ENCODE data around the gene SEC22A.

SEC22A gene

DNA sequence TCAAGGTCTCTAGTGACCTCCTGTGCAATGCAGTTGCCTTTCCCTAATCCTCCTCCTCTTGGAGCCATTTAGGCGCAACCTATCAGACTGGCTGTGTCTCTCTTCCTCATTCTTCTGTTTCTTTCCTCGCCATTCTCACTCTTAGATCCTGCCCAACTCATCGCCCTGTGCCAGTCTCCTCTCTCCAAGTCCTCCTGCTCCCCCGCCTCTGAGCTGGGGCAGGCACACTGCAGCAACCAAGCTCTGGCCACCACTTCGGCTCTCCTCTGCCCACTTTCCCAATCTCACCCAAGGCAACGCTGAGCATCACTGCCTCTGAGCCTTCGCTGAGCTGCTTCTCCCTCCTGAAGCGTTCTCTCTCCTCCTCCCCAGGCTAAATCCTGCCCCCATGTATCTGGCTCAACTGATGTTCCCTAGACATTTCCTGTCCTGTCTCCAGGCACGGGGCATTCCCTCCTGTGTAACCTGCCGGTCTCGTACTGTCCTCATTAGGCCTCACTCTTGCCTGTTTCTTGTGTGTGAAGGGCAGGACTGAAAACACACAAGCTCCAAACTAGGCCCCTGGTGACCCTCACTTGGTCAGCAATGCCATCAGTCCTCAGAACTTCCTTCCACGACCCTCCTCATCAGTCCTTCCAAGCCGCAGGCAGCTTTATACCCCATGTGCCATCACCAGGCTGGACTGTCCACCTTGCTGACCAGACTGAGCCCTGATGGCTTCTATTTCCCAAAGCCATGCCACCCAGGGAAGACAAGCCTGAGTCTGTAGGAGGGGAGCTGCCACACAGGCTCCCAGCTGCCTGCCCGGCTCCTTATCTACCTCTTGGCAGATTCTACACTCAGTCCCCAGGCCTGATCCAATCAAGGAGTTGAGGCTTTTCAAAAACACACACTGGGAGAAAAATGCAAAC is 85.6 kb downstream of the SEC22A start:
- DNase-seq: no peak

DNA sequence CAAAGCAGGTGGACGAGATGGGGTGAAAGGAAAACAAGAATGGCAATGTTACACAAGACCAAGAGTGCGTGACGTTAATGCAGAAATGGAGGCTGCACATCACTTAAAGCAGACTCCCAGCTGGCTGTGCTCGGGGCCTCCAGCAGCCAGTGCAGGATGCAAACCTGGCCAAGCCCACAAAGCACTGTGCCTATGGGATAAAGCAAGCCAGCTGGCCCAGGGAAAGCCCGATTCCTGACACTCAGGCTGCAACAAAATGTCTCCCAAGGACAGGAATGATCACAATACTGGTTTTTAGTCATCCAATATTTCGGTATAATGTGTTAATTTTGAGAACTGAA is 86.2 kb downstream of the SEC22A start:
- DNase-seq: no peak

DNA sequence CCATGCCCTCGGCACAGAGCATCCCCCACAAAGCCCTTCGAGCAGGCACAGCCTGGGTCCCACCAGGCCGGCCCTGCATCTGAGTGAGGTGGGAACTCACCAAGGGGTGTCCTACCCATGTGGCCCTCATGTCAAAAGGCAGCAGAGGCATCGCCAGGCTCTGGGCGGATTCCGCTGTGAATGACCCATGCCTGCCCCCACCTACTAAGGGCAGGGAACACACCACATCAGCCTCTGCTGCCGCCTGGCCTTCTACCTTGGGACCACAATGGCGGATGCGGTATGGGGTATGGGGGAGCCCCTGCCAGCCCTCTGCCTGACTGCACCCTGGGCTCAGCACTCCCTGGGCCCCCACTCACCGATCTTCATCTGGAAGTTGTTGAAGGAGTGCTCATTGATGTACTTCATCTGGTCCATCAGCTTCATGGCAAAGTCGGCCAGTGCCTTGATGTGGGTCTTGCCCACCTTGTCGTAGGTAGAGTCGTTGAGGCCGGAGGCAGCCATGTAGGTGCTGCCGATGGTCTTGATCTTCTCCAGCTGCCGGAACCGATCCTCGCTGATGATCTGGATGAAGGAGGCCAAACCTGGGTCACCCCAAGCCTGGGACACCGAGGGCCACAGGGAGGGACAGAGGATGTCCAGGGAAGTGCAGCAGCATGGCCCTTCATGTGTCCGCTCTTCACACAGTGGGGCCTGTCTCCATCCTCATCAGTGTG is 87.8 kb downstream of the SEC22A start:
- DNase-seq: no peak

DNA sequence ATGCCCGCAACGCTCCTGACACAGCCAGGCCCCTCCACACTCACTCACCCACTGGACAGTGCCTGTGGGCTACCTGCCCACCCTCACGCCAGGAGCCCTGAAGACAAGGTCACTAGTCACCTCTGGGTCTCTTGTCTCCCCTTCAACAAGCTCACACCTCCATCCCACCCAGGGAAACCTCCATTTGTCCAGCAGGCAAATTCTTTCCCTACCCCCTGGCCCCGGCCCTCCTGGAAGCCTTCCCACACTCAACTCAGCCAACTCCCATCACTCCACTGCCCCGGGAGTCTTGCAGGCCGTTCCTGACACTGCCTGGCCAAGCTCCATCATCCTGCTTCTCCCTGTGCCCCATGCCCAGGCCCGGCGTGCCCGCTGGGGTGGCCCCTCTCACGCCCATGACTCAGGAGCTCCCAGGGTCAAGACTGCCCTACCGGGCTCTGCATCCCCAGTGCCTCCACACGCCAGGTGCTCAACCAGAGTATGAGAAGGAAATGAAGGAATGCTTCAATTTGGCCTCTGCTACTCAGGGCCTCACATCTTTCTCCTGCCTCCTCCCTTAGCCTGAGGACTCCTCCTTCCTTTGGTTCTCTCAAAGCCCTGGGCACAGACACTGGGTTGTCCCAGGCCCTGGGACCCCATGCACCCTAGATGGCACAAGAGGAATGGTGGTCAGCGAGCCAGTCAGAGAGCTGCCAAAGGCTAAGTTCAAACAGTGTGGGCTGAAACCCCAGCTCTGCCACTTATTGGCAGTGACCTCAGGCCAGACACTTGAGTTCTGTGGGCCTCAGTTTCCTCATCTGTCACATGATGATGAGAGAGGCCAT is 88.6 kb downstream of the SEC22A start:
- DNase-seq: no peak

DNA sequence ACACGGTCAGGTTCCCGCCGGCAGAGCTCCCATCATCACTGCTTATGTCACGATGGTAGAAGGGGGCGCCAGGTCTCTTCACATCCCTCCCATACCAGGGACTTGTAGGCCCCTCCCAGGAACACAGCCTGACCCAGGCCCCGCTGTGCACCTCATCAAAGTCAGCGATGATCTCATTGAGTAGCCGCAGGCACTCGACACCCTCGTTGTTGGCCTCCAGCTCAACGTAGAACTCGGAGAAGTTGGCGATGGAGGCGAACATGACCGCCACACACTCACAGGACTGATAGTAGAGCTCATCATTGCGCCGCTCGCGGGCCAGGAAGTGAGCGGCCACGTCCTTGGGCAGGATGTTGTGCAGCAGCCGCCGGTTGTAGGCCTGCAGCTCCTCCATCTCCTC is 89.2 kb downstream of the SEC22A start:
- DNase-seq: no peak

DNA sequence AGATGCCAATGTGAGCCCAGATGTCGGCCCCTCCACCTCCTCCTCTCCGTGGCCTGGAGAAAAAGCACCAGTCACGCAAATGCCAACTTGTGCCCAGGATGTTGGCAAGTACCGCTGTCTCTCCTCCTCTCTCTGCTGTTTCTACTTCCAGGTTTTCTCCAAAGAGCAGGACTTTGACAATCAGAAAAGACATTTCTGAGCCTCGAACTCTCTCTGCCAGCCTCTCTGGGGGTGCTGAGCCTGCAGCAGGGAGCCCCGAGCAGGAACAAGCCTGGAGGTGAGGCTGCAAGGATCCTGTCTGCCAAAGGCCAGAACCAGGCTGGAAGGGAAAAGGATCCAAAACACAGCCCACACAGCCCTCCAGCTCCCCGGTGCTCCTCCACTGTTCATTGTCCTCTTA is 89.7 kb downstream of the SEC22A start:
- no peak for DNase-seq

DNA sequence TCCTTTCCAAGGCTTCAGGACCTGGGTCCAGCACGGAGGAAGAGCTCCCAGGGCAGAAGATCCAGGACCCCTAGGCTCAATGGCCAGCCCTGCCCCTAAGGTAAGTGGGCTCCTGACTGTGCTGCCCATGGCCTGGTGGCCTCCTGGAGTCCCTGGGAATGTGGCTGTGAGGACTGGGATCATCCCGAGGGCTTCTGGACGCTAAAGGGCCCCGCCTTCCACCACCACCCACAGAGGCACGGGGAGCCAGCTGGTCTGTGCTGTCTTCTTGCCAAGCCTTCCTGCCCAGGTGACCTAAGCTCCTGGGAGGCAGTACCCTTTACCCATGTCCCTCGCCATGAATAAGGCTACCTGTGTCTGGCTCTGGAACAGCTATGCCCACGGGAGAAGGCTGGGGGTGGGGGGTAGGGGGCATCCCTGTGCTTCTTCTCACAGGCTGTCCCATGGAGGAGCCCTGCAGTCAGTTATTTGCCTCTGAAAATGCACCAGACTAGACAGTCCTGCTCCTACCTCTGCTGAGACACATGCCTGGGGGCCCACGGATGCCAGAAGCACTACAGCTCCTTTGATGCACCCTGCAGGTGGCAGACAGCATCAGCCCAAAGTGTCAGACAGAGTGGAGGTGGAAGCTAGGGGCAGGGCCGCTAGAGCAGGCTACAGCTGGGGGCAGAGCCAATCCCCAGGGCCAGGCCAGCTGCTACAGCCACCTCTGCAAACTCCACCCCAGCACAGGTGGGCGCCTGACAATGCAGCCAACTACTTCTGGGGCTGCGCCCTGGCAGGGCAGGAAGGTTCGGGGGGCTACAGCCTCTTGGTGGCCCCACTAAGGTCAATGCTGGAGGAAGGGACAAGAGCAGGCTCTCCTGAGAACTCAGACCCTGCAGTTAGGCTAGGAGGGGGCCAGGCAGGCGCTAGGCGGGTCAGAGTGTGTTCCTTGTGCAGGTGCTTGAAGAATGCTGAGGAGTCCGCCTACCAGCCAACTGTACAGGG is 90.9 kb downstream of the SEC22A start:
- no peak for DNase-seq

DNA sequence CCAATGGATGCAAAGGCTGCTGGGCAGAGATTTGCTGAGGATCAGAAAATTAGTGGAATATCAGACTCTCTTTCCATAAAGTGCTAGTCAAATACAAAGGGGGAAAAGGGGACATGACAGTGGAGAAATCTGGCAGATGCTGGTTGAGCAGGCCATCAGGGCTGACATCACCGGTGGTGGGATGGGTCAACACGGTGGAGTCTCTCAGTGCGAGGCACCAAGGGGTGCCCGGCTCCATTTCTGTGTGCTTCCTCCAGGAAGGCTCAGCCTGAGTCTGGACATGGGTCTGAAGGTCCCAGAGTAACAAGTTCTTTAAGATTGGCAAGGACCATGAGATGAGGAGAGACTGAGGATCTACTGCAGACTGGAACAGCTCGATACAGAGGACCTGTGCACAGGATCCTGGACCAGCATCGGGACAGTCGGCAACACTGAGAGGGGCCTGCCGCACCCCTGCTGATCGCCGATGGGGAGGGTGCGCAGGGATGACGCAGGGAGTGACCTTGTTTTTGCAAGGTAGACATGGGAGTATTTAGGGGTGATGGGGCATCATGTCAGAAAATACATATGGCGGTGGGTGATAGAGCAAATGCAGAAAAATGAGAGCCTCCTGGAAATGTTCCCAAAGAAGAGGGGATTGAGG is 92.7 kb downstream of the SEC22A start:
- DNase-seq: no peak

DNA sequence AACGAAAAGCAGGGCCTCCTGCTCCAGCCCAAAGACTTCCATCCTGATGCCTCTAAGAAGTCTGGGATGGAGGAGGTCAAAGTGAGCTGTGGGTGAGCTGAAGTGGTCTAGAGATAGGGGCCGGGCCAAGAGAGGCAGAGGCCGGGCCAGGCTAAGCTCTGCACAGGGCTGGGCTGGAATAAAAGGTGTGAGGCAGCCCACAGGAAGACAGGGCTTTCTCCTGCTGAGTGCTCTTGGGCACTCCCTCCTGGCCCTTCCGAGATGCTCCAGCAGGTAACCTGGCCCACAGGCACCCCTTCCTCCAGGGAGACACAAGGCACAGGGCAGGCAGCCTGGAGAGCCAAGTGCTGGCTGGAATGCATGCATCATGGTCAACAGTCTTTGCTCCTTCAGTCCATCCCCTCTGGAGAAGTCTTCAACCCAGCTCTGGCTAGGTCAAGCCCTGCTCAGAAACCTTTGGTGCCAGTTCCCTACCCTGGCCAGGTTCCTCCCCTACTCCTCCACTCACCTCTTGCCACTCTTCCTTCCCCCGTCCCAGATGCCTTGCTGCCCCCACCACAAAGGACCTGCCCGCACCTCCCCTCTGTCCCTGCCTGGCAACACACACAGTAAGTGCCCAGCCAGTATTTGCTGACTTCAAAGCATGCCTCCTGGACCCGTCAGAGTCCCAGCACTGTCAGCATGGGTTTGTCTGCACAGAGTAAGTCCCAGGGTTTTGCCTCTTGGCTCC is 93.6 kb downstream of the SEC22A start:
- DNase-seq: no peak

DNA sequence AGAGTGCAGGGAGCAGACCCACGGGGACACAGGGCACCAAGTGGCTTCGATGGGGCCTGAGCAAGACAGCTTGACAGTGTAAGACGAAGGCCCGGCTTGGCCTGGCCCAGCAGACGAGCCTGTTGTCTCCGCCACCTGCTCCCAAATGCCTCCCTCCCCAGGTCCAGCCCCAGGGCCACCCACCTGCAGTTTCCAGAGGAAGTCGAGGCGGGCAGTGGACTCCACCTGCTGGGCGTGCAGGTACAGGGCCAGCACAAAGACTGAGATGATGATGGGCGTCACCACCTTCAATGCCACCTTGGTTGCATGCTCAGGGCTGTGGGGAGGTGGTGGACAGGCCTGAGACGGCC is 94.1 kb downstream of the SEC22A start:
- DNase-seq: no peak

DNA sequence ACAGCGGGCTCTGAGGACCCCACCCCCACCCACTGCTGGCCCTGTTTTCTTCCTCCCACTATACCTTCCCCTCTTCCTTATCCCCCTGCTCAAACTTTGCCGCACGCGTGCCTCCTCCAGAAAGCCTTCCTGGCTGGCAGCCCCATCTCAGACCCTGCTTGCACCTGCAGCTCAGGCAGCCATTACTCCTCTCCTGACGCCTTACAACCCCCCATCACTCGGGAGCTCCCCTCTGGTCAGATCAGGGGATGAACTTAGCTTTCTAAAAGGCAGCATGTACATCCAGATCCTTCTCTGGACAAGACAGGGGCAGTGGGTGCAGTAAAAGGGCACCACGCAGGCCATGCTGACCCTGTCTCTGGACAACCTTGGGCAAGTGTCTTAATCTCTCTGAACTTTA is 94.5 kb downstream of the SEC22A start:
- DNase-seq: no peak

DNA sequence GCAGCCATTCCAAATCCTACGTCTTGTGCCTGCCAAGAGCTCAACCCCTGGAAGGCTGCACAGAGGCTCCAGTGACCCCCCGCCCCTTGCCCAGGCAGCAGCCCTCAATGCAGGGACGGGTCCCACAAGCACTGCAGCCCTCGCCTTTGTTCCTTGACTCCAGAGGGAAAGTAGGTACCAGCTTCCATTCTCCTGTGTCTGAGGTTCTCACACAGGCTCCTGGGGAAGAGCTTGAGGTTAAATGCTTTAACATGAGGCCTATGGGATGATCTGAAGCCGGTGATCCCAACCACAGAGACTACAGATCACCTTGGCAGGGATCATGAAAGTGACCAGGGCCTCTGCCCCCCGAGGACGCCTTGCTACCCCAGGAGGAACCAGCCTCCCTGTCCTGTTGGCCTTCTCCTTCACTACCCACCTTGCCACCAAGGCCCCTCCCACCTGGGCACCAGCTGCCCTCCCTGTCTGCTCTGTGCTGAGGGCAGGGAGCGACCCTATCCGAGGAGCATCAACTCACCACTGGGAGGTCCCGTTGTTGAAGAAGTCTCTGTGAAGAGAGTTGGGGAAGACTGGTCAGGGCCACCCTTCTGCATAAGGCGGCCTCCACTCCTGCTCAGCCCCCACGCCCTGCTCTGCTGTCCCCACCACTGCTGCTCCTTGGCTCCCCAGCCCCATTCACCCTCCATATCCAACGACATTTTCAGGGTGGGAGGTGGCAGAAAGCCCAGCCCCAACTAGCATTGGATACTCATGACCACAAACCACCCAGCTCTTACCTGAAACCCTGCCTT is 95.3 kb downstream of the SEC22A start:
- no peak for DNase-seq

DNA sequence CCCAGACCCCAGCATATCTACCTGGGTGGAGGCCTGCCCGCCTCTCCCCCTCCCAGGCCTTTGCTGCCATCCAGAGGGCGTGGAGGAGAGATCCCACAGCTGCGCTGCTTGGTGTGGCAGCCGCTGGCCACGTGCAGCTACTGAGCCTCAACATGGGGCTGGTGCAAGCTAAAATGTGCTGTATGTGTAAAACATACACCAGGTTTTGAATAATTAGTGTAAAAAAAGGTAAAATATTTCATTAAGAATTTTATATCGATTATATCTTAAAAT is 95.8 kb downstream of the SEC22A start:
- no peak for DNase-seq

DNA sequence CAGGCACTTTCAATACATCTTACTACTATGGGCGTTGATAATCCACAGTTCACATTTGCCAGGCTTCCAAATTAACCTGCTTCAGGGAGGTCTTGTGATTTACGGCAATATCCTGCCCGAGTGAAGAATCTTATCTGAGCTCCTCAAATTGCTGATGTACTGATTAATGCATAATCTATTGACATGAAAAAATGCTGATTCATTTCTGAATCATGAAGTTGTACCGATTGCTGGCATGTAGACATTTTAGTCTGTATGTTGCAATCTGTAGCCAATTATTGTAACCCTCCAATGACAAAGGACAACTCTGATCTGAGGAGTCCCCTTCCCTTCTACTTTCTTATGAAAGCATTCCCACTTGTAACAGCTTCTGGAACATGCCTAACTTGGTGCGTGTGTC is 97.2 kb downstream of the SEC22A start:
- DNase-seq: no peak

DNA sequence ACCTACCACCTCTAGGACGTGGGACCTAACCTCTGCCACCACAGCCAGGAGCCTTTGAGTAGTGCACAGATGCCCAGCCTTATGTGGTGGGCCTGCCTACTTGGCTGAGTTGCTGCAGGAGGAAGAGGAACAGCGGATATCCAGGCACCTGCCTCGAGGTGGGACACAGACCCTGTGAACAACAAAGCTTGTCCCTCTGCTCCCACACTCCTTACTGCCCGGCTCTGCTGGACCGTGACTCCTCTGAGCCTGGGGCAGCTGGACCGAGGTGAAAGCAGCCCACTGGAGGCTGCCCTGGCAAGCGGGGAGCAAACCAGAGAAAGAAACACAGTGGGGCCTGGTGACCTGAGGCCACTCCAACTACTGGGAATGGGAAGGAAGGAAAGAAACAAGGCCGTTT is 97.8 kb downstream of the SEC22A start:
- DNase-seq: no peak

DNA sequence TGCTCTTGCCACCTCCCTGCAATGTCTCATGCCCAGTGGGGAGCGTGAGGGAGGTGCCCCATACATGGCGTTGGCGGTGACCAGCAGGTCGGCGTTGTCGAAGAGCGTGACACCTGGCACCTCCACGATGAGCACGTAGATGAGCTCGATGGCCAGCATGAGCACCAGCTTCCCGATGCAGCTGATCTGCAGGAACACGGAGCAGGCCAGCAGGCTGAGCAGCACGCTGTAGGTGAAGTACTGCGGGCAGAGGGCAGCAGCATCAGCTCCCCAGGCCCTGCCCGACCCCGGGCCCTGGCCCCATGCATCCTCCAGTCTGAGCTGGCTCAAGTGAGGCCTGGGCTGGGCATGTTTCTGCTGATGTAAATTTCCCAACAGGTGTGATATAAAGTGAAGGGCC is 98.3 kb downstream of the SEC22A start:
- DNase-seq: no peak

DNA sequence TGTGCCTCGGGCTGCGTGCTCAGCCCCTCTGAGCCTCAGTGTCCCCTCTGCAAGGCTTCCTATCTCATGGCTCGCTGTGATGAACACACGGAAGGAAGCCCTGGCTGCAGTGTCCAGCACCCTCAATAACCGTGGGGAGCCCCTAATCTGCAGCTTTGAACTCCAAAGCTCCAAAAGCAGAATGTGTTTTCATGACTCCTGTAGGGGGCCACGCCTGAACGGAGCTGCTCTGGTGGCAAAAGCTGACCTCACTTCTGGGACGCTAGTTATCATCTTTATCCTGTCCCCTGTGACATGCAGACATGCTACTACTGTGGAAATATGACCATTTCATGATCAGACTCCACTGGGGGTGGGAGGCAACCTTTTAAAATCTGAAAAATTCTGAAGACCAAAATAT is 98.8 kb downstream of the SEC22A start:
- DNase-seq: no peak

DNA sequence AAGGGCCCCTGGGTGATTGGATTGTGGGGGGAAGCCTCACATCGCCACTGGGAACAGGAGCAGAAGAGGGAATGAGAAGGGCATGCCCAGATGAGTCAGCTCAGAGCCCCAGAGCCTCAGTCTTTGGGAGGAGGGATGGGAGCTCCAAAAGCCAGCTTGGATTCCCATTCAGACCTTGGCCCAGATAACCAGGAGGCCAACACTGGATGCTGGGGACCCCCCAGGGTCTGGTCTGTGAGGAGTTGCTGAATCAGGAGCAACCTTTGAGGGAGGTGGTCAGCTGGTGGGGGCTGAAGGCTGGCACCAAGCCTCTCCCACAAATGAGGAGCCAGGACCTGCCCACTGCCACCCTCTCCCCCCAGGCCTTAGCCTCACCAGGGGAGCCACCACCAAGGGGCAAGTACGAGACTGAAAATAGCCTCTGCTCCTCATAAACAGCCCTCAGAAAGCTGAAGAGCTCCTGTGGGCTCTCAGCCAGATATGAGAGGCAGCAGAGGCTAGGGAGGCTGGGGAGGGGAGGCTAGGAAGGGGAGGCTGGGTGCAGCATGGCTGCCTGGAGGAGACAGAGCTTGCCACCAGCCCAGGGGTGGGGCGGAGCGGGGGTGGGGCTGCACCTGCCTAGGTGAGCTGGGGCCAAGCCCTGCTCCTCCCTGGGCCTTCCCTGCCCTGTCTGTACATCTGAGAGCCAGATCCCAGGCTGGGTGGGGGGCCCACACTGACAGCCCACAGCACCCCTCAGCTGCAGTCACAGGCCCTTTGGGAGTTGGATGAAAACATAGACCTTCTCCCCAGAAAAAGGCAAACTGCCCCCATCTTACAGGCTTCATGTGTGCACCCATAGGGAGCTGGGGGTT is 99.8 kb downstream of the SEC22A start:
- no peak for DNase-seq
